Activated CD4-positive, alpha-beta T cell treated with anti-CD3 and anti-CD28 coated beads for 48 hours (primary cell): ENCODE data around the gene PSMA2.

ENCODE experiments used
- DNase-seq: peaks from one replicate; pipeline ENCODE4 v3.0.0-alpha.2; 2020

PSMA2 gene

GRCh38 chr7:42931834-42932651 lies at the start of gene PSMA2, which contains the start of gene MRPL32:
TSS of gene PSMA2 (minus strand) at chr7:42932174. CDS start at chr7:42932158, 16 bp downstream.
TSS of gene MRPL32 (plus strand) at chr7:42932376. CDS start at chr7:42932387, 11 bp downstream.
- peak; percentile 94 for DNase-seq

- DNase-seq = no peak
Observed at GRCh38 chr7:42981601-42982000, 49.6 kb upstream of the PSMA2 start.

GRCh38 chr7:42980514-42980913 lies 48.5 kb upstream of the PSMA2 start:
- no peak for DNase-seq

GRCh38 chr7:42980084-42980483 lies 48.1 kb upstream of the PSMA2 start:
- no peak for DNase-seq

- no peak for DNase-seq
Observed at GRCh38 chr7:42978496-42978895, 46.5 kb upstream of the PSMA2 start.

- no peak for DNase-seq
Observed at GRCh38 chr7:42976371-42976770, 44.4 kb upstream of the PSMA2 start.

GRCh38 chr7:42972699-42973500 lies 40.9 kb upstream of the PSMA2 start:
- DNase-seq = no peak

GRCh38 chr7:42967391-42967790 lies 35.4 kb upstream of the PSMA2 start:
- DNase-seq = no peak

- DNase-seq = no peak
Observed at GRCh38 chr7:42964849-42965805, 33.2 kb upstream of the PSMA2 start.

- no peak for DNase-seq
Observed at GRCh38 chr7:42964293-42964692, 32.3 kb upstream of the PSMA2 start.

- no peak for DNase-seq
Observed at GRCh38 chr7:42961170-42961569, 29.2 kb upstream of the PSMA2 start.

GRCh38 chr7:42960762-42961161 lies 28.8 kb upstream of the PSMA2 start:
- no peak for DNase-seq

- DNase-seq = no peak
Observed at GRCh38 chr7:42959549-42959948, 27.6 kb upstream of the PSMA2 start.

GRCh38 chr7:42956062-42956461 lies 24.1 kb upstream of the PSMA2 start:
- no peak for DNase-seq

GRCh38 chr7:42953994-42954393 lies 22.0 kb upstream of the PSMA2 start:
- DNase-seq = no peak

- DNase-seq = no peak
Observed at GRCh38 chr7:42952328-42952727, 20.4 kb upstream of the PSMA2 start.

GRCh38 chr7:42950417-42950816 lies 18.4 kb upstream of the PSMA2 start:
- DNase-seq = no peak

GRCh38 chr7:42947521-42947920 lies 15.5 kb upstream of the PSMA2 start:
- DNase-seq = no peak

- DNase-seq = no peak
Observed at GRCh38 chr7:42946627-42946950, 14.6 kb upstream of the PSMA2 start.

- no peak for DNase-seq
Observed at GRCh38 chr7:42945821-42946626, 14.1 kb upstream of the PSMA2 start.

GRCh38 chr7:42940985-42941847 lies 9.2 kb upstream of the PSMA2 start:
- peak; percentile 86 for DNase-seq
